ENCODE measurements around the gene FAF1. TPM values are rescaled to one million over a fixed set of nuclear protein-coding genes. Genes with fewer than 3 reads are reported as not detected.

The FAF1 gene
- total RNA-seq, 1 experiment from 2014 or later = 109 TPM

GRCh38 chr1:50703240-50703639 lies 256.8 kb downstream of the FAF1 start:
- H3K9me3 ChIP-seq (ENCODE audit: low read depth, low read length, poor library complexity, severe bottlenecking) = no peaks in the 10 kb centered on the region
- H3K27ac ChIP-seq (ENCODE audit: low read depth, low read length, poor library complexity, severe bottlenecking) = no peak overlapping the region
- intact Hi-C loops (cut with micrococcal nuclease; ENCODE audit: unreplicated experiment) = loop anchor here (5.0 kb wide), 1 partner anchor 91 kb away; no protein-coding TSS in a partner anchor
- H3K4me3 ChIP-seq (ENCODE audit: low read depth, low read length, poor library complexity, severe bottlenecking) = no peak overlapping the region
- H3K27me3 ChIP-seq (replicated peaks; ENCODE audit: insufficient read depth, low read depth, low read length, poor library complexity) = no peaks in the 10 kb centered on the region
- CTCF ChIA-PET = no interaction called here
- DNase-seq (ENCODE audit: low spot score) = no peak
- POLR2A ChIA-PET (ENCODE audit: low non-redundant PET) = no interaction called here
- peaks cover 19% of the 10 kb centered on the region for H3K4me1 ChIP-seq (ENCODE audit: insufficient read depth, low read length, poor library complexity, severe bottlenecking)
- H3K36me3 ChIP-seq (ENCODE audit: insufficient read depth, low read length, poor library complexity, severe bottlenecking) = no peaks in the 10 kb centered on the region
- no TSS peak for BruUV-seq (replicated peaks)
- TF ChIP-seq EZH2 (IDR thresholded peaks at IDR 0.05; ENCODE audit: borderline replicate concordance, low read depth, low read length, poor library complexity, severe bottlenecking) (no peak), CTCF (conservative IDR thresholded peaks at IDR 0.05; ENCODE audit: low read depth, low read length) (no peak)

DNA sequence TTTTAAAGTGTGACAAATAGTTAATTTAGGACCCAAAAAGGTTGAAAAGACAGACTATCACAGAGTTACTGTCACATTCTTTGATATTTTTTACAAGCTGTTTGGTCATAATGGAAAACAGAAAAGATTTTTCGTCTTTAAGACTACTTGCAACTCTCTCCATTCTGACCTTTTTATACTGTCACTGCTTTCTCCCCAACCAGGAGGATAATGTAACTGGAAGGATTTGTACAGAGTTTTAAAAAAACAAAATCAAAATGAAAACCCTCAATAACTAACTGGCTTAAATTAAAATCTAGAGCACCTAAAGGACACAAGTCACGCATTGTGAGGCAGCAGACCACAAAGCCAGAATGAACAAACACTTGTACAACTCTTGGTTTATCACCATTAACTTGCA lies 257.7 kb downstream of the FAF1 start:
- H3K27ac ChIP-seq (ENCODE audit: low read depth, low read length, poor library complexity, severe bottlenecking) = no peak overlapping the region
- TF ChIP-seq CTCF (conservative IDR thresholded peaks at IDR 0.05; ENCODE audit: low read depth, low read length) (no peak), EZH2 (IDR thresholded peaks at IDR 0.05; ENCODE audit: borderline replicate concordance, low read depth, low read length, poor library complexity, severe bottlenecking) (no peak)
- no peak overlapping the region for H3K4me3 ChIP-seq (ENCODE audit: low read depth, low read length, poor library complexity, severe bottlenecking)
- H3K27me3 ChIP-seq (replicated peaks; ENCODE audit: insufficient read depth, low read depth, low read length, poor library complexity) = no peaks in the 10 kb centered on the region
- H3K36me3 ChIP-seq (ENCODE audit: insufficient read depth, low read length, poor library complexity, severe bottlenecking) = no peaks in the 10 kb centered on the region
- no peaks in the 10 kb centered on the region for H3K9me3 ChIP-seq (ENCODE audit: low read depth, low read length, poor library complexity, severe bottlenecking)
- H3K4me1 ChIP-seq (ENCODE audit: insufficient read depth, low read length, poor library complexity, severe bottlenecking) = peaks cover 19% of the 10 kb centered on the region
- intact Hi-C loops (cut with micrococcal nuclease; ENCODE audit: unreplicated experiment) = loop anchor here (5.0 kb wide), 1 partner anchor 90 kb away; no protein-coding TSS in a partner anchor
- no TSS peak for BruUV-seq (replicated peaks)
- no peak for DNase-seq (ENCODE audit: low spot score)
- ChIA-PET POLR2A (ENCODE audit: low non-redundant PET) (no interaction called here), CTCF (no interaction called here)

GRCh38 chr1:50701706-50702317 lies 258.3 kb downstream of the FAF1 start:
- no peak for TF ChIP-seq EZH2 (IDR thresholded peaks at IDR 0.05; ENCODE audit: borderline replicate concordance, low read depth, low read length, poor library complexity, severe bottlenecking)
- TF ChIP-seq CTCF (conservative IDR thresholded peaks at IDR 0.05; ENCODE audit: low read depth, low read length) = no peak
- no peak for DNase-seq (ENCODE audit: low spot score)
- POLR2A ChIA-PET (ENCODE audit: low non-redundant PET) = no interaction called here
- Histone ChIP-seq H3K4me3 (ENCODE audit: low read depth, low read length, poor library complexity, severe bottlenecking) (no peak overlapping the region), H3K27me3 (replicated peaks; ENCODE audit: insufficient read depth, low read depth, low read length, poor library complexity) (no peaks in the 10 kb centered on the region), H3K36me3 (ENCODE audit: insufficient read depth, low read length, poor library complexity, severe bottlenecking) (no peaks in the 10 kb centered on the region), H3K27ac (ENCODE audit: low read depth, low read length, poor library complexity, severe bottlenecking) (no peak overlapping the region), H3K9me3 (ENCODE audit: low read depth, low read length, poor library complexity, severe bottlenecking) (no peaks in the 10 kb centered on the region), H3K4me1 (ENCODE audit: insufficient read depth, low read length, poor library complexity, severe bottlenecking) (peaks cover 19% of the 10 kb centered on the region)
- CTCF ChIA-PET = no interaction called here
- intact Hi-C loops (cut with micrococcal nuclease; ENCODE audit: unreplicated experiment) = loop anchor here (5.0 kb wide), 1 partner anchor 90 kb away; no protein-coding TSS in a partner anchor
- BruUV-seq (replicated peaks) = no TSS peak
